ENCODE data around the gene B3GNT3. TPM values are rescaled to one million over a fixed set of nuclear protein-coding genes. Genes with fewer than 3 reads are reported as not detected.

B3GNT3 gene
- total and polyA plus RNA-seq, 10 donors: 0.05 to 1.6 (median 0.75) TPM; not detected in 3

DNA sequence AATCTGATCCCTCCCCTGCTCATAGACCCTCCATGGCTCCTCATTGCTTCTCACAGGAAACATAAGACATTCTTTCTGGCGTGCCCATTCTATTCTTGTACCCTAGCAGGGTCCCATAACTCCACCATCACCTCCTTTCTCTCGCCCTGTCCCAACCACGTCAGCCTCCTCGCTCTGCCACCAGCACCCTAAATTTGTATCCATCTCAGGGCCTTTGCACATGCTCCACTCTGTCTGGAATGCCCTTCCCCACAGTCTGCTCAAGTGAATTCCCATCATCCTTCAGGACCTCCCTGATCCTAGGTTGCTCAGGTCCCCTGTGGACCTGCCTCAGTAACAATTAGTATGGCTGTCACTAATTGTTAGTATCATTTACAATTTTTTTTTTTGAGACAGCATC, 10.5 kb downstream of the B3GNT3 start:
- peaks cover 0 to 20% (median 13%) of the 10 kb centered on the region in 7 donors for H3K27me3 ChIP-seq (replicated peaks in 1 of 7)
- H3K9me3 ChIP-seq: no peaks in the 10 kb centered on the region
- H3K4me3 ChIP-seq: no peak overlapping the region
- H3K36me3 ChIP-seq: no peaks in the 10 kb centered on the region
- 88 to 93% (median 90%) methylated on average over 4 of the region's 4 CpGs for WGBS, 5 donors
- intact Hi-C loops (cut with DNase I; ENCODE audit: low total_unique reads): no loop called here
- TF ChIP-seq POLR2AphosphoS5 (IDR thresholded peaks at IDR 0.05): no peak
- no peak for TF ChIP-seq POLR2A (IDR thresholded peaks at IDR 0.05)
- TF ChIP-seq, protein P1, sequence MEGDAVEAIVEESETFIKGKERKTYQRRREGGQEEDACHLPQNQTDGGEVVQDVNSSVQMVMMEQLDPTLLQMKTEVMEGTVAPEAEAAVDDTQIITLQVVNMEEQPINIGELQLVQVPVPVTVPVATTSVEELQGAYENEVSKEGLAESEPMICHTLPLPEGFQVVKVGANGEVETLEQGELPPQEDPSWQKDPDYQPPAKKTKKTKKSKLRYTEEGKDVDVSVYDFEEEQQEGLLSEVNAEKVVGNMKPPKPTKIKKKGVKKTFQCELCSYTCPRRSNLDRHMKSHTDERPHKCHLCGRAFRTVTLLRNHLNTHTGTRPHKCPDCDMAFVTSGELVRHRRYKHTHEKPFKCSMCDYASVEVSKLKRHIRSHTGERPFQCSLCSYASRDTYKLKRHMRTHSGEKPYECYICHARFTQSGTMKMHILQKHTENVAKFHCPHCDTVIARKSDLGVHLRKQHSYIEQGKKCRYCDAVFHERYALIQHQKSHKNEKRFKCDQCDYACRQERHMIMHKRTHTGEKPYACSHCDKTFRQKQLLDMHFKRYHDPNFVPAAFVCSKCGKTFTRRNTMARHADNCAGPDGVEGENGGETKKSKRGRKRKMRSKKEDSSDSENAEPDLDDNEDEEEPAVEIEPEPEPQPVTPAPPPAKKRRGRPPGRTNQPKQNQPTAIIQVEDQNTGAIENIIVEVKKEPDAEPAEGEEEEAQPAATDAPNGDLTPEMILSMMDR (IDR thresholded peaks at IDR 0.05 in 8 of 11, conservative IDR thresholded peaks at IDR 0.05 in 3 of 11): no peak
- H3K27ac ChIP-seq: no peak overlapping the region
- no peak for DNase-seq
- peaks cover 0 to 25% (median 14%) of the 10 kb centered on the region in 6 donors for H3K4me1 ChIP-seq

DNA sequence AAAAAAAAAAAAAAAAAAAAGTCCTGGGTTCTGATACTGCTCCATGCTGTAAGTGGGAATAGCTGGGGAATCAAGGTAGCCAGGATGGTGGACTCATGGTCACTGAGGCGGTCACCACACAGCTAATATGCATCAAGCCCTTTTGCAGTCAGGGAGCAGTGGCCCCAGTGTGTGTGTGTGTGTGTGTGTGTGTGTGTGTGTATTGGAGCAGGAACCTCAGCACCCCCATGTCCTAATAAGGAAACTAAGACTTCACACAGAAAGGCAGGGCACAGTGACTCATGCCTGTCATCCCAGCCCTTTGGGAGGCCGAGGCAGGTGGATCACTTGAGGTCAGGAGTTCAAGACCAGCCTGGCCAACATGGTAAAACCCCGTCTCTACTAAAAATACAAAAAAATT, 12.0 kb downstream of the B3GNT3 start:
- H3K27me3 ChIP-seq (replicated peaks in 1 of 7): peaks cover 0 to 22% (median 13%) of the 10 kb centered on the region in 7 donors
- no peak overlapping the region for H3K4me3 ChIP-seq
- peaks cover 0 to 25% (median 14%) of the 10 kb centered on the region in 6 donors for H3K4me1 ChIP-seq
- no peak for DNase-seq
- 46 to 78% (median 61%) methylated on average over 3 of the region's 3 CpGs for WGBS, 5 donors
- intact Hi-C loops (cut with DNase I; ENCODE audit: low total_unique reads): no loop called here
- H3K36me3 ChIP-seq: no peaks in the 10 kb centered on the region
- TF ChIP-seq POLR2AphosphoS5 (IDR thresholded peaks at IDR 0.05) (no peak), POLR2A (IDR thresholded peaks at IDR 0.05) (no peak)
- TF ChIP-seq, protein P1 (IDR thresholded peaks at IDR 0.05 in 8 of 11, conservative IDR thresholded peaks at IDR 0.05 in 3 of 11): no peak
- H3K9me3 ChIP-seq: no peaks in the 10 kb centered on the region
- no peak overlapping the region for H3K27ac ChIP-seq

DNA sequence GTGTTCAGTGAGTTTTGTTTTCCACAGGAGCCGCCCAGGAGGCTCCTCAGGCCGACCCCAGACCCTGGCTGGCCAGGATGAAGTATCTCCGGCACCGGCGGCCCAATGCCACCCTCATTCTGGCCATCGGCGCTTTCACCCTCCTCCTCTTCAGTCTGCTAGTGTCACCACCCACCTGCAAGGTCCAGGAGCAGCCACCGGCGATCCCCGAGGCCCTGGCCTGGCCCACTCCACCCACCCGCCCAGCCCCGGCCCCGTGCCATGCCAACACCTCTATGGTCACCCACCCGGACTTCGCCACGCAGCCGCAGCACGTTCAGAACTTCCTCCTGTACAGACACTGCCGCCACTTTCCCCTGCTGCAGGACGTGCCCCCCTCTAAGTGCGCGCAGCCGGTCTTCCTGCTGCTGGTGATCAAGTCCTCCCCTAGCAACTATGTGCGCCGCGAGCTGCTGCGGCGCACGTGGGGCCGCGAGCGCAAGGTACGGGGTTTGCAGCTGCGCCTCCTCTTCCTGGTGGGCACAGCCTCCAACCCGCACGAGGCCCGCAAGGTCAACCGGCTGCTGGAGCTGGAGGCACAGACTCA, 12.9 kb downstream of the B3GNT3 start:
- Histone ChIP-seq H3K9me3 (no peaks in the 10 kb centered on the region), H3K27ac (no peak overlapping the region), H3K36me3 (no peaks in the 10 kb centered on the region), H3K4me1 (peaks cover 0 to 20% (median 12%) of the 10 kb centered on the region in 6 donors), H3K4me3 (peak overlapping the region in 1 of 8 donors; percentile 22), H3K27me3 (replicated peaks in 1 of 7) (peaks cover 0 to 27% (median 13%) of the 10 kb centered on the region in 7 donors)
- intact Hi-C loops (cut with DNase I; ENCODE audit: low total_unique reads): no loop called here
- DNase-seq: peak; percentile 75
- TF ChIP-seq, protein P1 (IDR thresholded peaks at IDR 0.05 in 8 of 11, conservative IDR thresholded peaks at IDR 0.05 in 3 of 11): no peak
- TF ChIP-seq POLR2AphosphoS5 (IDR thresholded peaks at IDR 0.05): peak in 1 of 3 donors; percentile 16
- WGBS, 5 donors: 47 to 76% (median 54%) methylated on average over 22 to 38 of the region's 38 CpGs

DNA sequence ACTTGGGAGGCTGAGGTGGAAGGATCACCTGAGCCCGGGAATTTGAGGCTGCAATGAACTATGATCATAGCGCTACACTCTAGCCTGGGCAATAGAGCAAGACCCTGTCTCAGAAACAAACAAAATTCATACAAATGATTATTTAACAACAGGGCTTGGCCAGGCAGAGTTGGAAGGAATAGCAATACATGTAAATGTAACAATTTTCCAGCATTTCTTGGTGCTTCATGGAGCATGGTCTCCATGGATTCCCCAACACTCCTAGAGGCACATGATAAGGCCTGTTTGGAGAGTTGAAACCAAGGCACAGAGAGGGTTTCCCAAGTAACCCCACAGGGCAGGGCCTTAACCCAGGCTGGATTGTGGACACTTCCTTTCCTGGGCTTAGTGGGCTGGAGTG, 16.2 kb downstream of the B3GNT3 start:
- WGBS, 5 donors: 85 to 96% (median 90%) methylated on average over 2 of the region's 2 CpGs
- H3K9me3 ChIP-seq: no peaks in the 10 kb centered on the region
- peaks cover 0 to 27% (median 13%) of the 10 kb centered on the region in 7 donors for H3K27me3 ChIP-seq (replicated peaks in 1 of 7)
- peaks cover 0 to under 1% (median 0%) of the 10 kb centered on the region in 6 donors for H3K36me3 ChIP-seq
- intact Hi-C loops (cut with DNase I; ENCODE audit: low total_unique reads): no loop called here
- H3K4me3 ChIP-seq: no peak overlapping the region
- no peak for DNase-seq
- H3K27ac ChIP-seq: no peak overlapping the region
- H3K4me1 ChIP-seq: peaks cover 0 to 9% (median 2%) of the 10 kb centered on the region in 6 donors
- no peak for TF ChIP-seq POLR2AphosphoS5 (IDR thresholded peaks at IDR 0.05)
- no peak for TF ChIP-seq POLR2A (IDR thresholded peaks at IDR 0.05)
- TF ChIP-seq, protein P1 (IDR thresholded peaks at IDR 0.05 in 8 of 11, conservative IDR thresholded peaks at IDR 0.05 in 3 of 11): no peak

Measured in spleen (tissue), 11 donors.